Measurements from ENCODE around the gene CCL19.
A peak's percentile ranks its signal among the peaks of the same experiment; 100 is the strongest.

Gene CCL19

GRCh38 chr9:34675048-34675714 lies 15.9 kb downstream of the CCL19 start:
- Histone ChIP-seq H3K36me3 (ENCODE audit: insufficient read depth, low read length) (no peaks in the 10 kb centered on the region), H3K9ac (ENCODE audit: low read length) (no peak overlapping the region), H3K27ac (ENCODE audit: low read depth, low read length) (no peak overlapping the region), H3K27me3 (ENCODE audit: control insufficient read depth in 1 of 2, insufficient read depth in 2 of 2, low read length in 2 of 2) (no peaks in the 10 kb centered on the region), H3K4me3 (ENCODE audit: low read depth in 1 of 2, low read length in 2 of 2) (no peak overlapping the region), H3K9me3 (ENCODE audit: low read length) (no peaks in the 10 kb centered on the region), H3K4me1 (ENCODE audit: insufficient read depth, low read length) (no peaks in the 10 kb centered on the region)

- no peaks in the 10 kb centered on the region for H3K27me3 ChIP-seq (ENCODE audit: control insufficient read depth in 1 of 2, insufficient read depth in 2 of 2, low read length in 2 of 2)
- H3K36me3 ChIP-seq (ENCODE audit: insufficient read depth, low read length) = no peaks in the 10 kb centered on the region
- H3K9ac ChIP-seq (ENCODE audit: low read length) = no peak overlapping the region
- no peak overlapping the region for H3K27ac ChIP-seq (ENCODE audit: low read depth, low read length)
- H3K9me3 ChIP-seq (ENCODE audit: low read length) = no peaks in the 10 kb centered on the region
- no peak overlapping the region for H3K4me3 ChIP-seq (ENCODE audit: low read depth in 1 of 2, low read length in 2 of 2)
- H3K4me1 ChIP-seq (ENCODE audit: insufficient read depth, low read length) = no peaks in the 10 kb centered on the region
These were observed 16.6 kb downstream of the CCL19 start for GRCh38 chr9:34674440-34674839.

GRCh38 chr9:34671307-34671706 lies 19.8 kb downstream of the CCL19 start:
- peaks cover 7% of the 10 kb centered on the region for H3K4me1 ChIP-seq (ENCODE audit: insufficient read depth, low read length)
- no peaks in the 10 kb centered on the region for H3K9me3 ChIP-seq (ENCODE audit: low read length)
- no peaks in the 10 kb centered on the region for H3K27me3 ChIP-seq (ENCODE audit: control insufficient read depth in 1 of 2, insufficient read depth in 2 of 2, low read length in 2 of 2)
- H3K27ac ChIP-seq (ENCODE audit: low read depth, low read length) = no peak overlapping the region
- H3K4me3 ChIP-seq (ENCODE audit: low read depth in 1 of 2, low read length in 2 of 2) = no peak overlapping the region
- H3K9ac ChIP-seq (ENCODE audit: low read length) = no peak overlapping the region
- no peaks in the 10 kb centered on the region for H3K36me3 ChIP-seq (ENCODE audit: insufficient read depth, low read length)

DNA sequence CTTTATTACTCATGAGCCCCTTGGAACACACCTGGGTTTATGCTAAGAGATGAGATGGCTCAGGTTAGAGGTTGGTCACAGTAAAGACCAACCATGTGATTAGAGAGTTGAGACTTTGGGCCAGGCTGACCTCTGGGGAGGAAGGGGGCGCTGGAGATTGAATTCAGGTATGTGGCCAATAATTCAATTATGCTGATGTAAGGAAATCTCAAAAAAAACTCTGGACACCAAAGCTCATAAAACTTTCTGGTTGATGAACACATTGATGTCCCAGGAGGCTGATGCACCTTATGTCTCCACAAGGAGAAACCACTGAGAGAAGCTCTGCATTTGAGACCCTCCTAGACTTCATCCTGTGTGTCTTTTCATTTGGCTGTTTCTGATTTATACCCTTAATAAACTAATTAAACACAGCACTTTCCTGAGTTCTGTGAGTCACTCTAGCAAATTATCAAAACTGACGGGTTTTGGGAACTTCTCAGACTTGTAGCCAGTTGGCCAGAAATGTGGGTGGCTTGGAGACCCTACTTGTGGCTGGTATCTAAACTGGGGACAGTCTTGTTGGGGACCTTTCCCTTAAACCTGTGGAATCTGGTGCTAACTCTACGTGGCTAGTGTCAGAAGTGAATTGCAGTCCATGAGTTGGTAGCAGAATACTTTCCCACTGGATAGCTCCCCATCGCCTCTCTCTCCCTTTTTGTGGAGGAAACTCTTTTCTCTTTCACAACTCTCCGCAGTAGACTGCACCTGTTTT lies 21.1 kb downstream of the CCL19 start:
- Histone ChIP-seq H3K9me3 (ENCODE audit: low read length) (no peaks in the 10 kb centered on the region), H3K4me3 (ENCODE audit: low read depth in 1 of 2, low read length in 2 of 2) (no peak overlapping the region), H3K4me1 (ENCODE audit: insufficient read depth, low read length) (peaks cover 7% of the 10 kb centered on the region), H3K9ac (ENCODE audit: low read length) (no peak overlapping the region), H3K36me3 (ENCODE audit: insufficient read depth, low read length) (no peaks in the 10 kb centered on the region), H3K27me3 (ENCODE audit: control insufficient read depth in 1 of 2, insufficient read depth in 2 of 2, low read length in 2 of 2) (no peaks in the 10 kb centered on the region), H3K27ac (ENCODE audit: low read depth, low read length) (no peak overlapping the region)

DNA sequence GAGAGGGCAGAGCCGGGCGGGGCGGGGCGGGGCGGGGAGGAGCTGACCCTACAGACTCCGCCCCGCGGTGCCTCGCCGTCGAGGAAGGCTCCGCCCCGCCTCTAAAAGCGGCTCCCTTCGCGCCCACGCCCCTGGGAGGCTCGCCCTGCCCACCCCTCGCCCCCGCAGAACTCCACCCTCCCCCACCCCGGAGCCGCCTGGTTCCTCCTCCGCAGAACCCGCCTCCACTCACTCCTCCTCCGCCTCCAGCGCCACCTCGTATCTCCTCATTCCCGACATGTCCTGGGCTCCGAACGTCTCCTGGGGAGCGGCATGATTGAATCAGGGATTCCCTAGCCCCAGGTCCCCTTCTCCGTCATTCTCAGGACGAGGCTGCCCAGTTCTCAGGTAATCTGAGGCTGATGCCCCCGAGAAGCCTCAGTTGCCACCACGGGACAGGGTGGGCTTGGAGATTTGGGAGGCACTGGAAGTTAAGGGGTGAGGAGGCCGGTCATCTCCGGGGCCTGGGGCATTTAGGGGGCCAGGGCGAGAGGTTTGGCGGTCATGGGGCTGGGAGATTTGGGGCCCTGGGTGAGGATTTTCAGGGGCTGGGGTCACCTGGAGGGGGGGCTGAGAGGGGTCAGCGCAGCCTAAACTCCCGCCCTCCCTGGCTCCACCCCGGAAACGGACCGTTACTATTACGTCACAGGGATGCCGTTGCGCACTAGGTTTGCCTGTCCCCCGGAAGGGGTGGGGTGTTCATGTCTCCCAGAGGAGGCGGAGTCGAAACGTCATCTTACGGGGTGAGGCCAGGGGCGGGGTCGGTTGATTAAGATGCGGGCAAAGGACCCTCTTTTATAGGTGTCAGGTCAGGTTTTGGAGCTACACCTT lies 25.5 kb downstream of the CCL19 start:
- Histone ChIP-seq H3K9me3 (ENCODE audit: low read length) (no peaks in the 10 kb centered on the region), H3K9ac (ENCODE audit: low read length) (peak overlapping the region; percentile 88), H3K27ac (ENCODE audit: low read depth, low read length) (peak overlapping the region; percentile 96), H3K36me3 (ENCODE audit: insufficient read depth, low read length) (peaks cover 17% of the 10 kb centered on the region), H3K4me1 (ENCODE audit: insufficient read depth, low read length) (peaks cover 18% of the 10 kb centered on the region), H3K27me3 (ENCODE audit: control insufficient read depth in 1 of 2, insufficient read depth in 2 of 2, low read length in 2 of 2) (no peaks in the 10 kb centered on the region), H3K4me3 (ENCODE audit: low read depth in 1 of 2, low read length in 2 of 2) (peak overlapping the region; percentile 59 to 64)

DNA sequence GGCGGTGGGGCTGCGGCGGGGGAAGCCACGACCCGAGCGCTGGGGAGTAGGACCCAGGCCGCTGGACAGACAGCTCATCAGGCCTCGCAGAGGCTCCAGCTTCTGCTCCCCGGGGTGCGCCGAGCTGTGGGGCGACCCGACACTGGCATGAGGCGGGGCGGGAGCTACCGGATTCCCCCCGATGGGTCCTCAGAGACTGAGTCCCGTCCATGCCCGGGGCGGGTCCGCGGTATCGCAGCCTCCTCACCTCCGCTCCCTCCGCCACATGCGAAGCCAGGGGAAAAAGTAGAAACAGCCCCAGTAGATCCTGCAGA lies 26.1 kb downstream of the CCL19 start:
- Histone ChIP-seq H3K27me3 (ENCODE audit: control insufficient read depth in 1 of 2, insufficient read depth in 2 of 2, low read length in 2 of 2) (no peaks in the 10 kb centered on the region), H3K36me3 (ENCODE audit: insufficient read depth, low read length) (peaks cover 23% of the 10 kb centered on the region), H3K9ac (ENCODE audit: low read length) (peak overlapping the region; percentile 28), H3K4me3 (ENCODE audit: low read depth in 1 of 2, low read length in 2 of 2) (peak overlapping the region; percentile 40 to 64), H3K27ac (ENCODE audit: low read depth, low read length) (peak overlapping the region; percentile 81), H3K9me3 (ENCODE audit: low read length) (no peaks in the 10 kb centered on the region), H3K4me1 (ENCODE audit: insufficient read depth, low read length) (peaks cover 18% of the 10 kb centered on the region)

- Histone ChIP-seq H3K36me3 (ENCODE audit: insufficient read depth, low read length) (peaks cover 29% of the 10 kb centered on the region), H3K4me1 (ENCODE audit: insufficient read depth, low read length) (peaks cover 18% of the 10 kb centered on the region), H3K27ac (ENCODE audit: low read depth, low read length) (peak overlapping the region; percentile 81), H3K4me3 (ENCODE audit: low read depth in 1 of 2, low read length in 2 of 2) (peak overlapping the region; percentile 40 to 64), H3K9ac (ENCODE audit: low read length) (peak overlapping the region; percentile 28), H3K9me3 (ENCODE audit: low read length) (no peaks in the 10 kb centered on the region), H3K27me3 (ENCODE audit: control insufficient read depth in 1 of 2, insufficient read depth in 2 of 2, low read length in 2 of 2) (no peaks in the 10 kb centered on the region)
These were observed 26.6 kb downstream of the CCL19 start for GRCh38 chr9:34664281-34665066.

DNA sequence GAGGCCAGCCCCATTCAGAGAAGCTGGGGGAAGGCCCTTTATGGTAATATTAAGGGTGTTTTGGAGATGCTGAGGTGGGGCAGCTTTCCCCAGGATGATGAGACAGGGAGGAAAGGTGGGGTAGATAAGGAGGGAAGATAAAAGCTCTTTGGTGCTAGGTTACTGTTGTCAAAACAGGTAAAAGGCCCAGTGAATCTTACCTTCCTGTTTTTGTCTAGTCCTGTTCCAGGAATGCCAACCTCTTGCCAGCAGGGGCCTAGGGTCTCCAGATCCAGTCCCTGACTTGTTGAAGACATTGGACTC lies 27.8 kb downstream of the CCL19 start:
- Histone ChIP-seq H3K36me3 (ENCODE audit: insufficient read depth, low read length) (peaks cover 32% of the 10 kb centered on the region), H3K27me3 (ENCODE audit: control insufficient read depth in 1 of 2, insufficient read depth in 2 of 2, low read length in 2 of 2) (no peaks in the 10 kb centered on the region), H3K27ac (ENCODE audit: low read depth, low read length) (no peak overlapping the region), H3K9ac (ENCODE audit: low read length) (no peak overlapping the region), H3K4me1 (ENCODE audit: insufficient read depth, low read length) (peaks cover 18% of the 10 kb centered on the region), H3K4me3 (ENCODE audit: low read depth in 1 of 2, low read length in 2 of 2) (no peak overlapping the region), H3K9me3 (ENCODE audit: low read length) (no peaks in the 10 kb centered on the region)

GRCh38 chr9:34662526-34663302 lies 28.4 kb downstream of the CCL19 start, which contains the start of gene CCL27:
TSS of gene CCL27 (minus strand) at chr9:34662657. CDS start at chr9:34662633, 24 bp downstream.
- no peak within 1 kb of the TSS for H3K4me3 ChIP-seq (ENCODE audit: low read depth in 1 of 2, low read length in 2 of 2)
- H3K36me3 ChIP-seq (ENCODE audit: insufficient read depth, low read length) = peaks cover 32% of the 10 kb centered on the region
- peaks cover 18% of the 10 kb centered on the region for H3K4me1 ChIP-seq (ENCODE audit: insufficient read depth, low read length)
- H3K9me3 ChIP-seq (ENCODE audit: low read length) = no peaks in the 10 kb centered on the region
- H3K27me3 ChIP-seq (ENCODE audit: control insufficient read depth in 1 of 2, insufficient read depth in 2 of 2, low read length in 2 of 2) = no peaks in the 10 kb centered on the region
- H3K27ac ChIP-seq (ENCODE audit: low read depth, low read length) = no peak within 1 kb of the TSS
- no peak within 1 kb of the TSS for H3K9ac ChIP-seq (ENCODE audit: low read length)

DNA sequence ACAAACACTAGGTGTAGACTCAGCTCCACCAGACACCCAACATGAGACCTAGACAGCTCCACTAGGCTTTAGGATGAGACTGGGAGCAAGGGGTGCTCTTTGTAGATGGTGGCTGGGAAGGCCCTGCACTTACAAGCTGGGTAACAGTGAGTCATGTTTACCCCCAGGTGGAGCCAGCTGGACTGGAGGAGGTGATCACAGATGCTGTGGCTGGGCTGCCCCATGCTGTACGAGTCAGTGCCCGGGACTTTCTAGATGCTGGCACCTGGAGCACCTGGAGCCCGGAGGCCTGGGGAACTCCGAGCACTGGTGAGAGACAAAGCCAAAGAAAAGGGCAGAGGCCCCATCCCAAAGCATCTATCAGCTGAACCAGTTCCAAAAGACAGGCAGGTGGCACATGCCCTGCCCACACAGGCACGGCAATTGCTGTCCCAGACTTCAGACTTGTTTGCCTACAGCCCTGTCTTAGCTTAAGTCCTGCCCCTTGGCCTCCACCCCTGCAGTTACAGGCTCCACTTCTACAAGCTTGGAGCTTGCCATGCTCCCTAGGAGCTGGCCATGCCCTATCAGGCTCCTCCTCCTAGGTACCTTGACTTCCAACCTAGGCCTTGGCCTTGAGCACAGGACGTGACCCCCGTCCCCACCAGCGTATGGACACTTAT lies 31.4 kb downstream of the CCL19 start:
- H3K27ac ChIP-seq (ENCODE audit: low read depth, low read length) = no peak overlapping the region
- peaks cover 42% of the 10 kb centered on the region for H3K36me3 ChIP-seq (ENCODE audit: insufficient read depth, low read length)
- no peak overlapping the region for H3K4me3 ChIP-seq (ENCODE audit: low read depth in 1 of 2, low read length in 2 of 2)

More for the DNA sequence above, 31.4 kb downstream of the CCL19 start:
- Histone ChIP-seq H3K9ac (ENCODE audit: low read length) (no peak overlapping the region), H3K4me1 (ENCODE audit: insufficient read depth, low read length) (peaks cover 20% of the 10 kb centered on the region), H3K27me3 (ENCODE audit: control insufficient read depth in 1 of 2, insufficient read depth in 2 of 2, low read length in 2 of 2) (no peaks in the 10 kb centered on the region), H3K9me3 (ENCODE audit: low read length) (no peaks in the 10 kb centered on the region)

Data from muscle layer of colon (tissue), 2 donors.